ENCODE data around the gene UCN.
A peak's percentile ranks its signal among the peaks of the same experiment; 100 is the strongest.
"Not testable (repeated sequence)": the region's sequence is repeated elsewhere in the genome, so short reads cannot be mapped to it uniquely, and the experiment has no call there.

UCN gene

GRCh38 chr2:27272537-27273522 lies 35.4 kb downstream of the UCN start:
- not testable (repeated sequence) for H3K4me1 ChIP-seq (ENCODE audit: control insufficient read depth in 5 of 5, insufficient read depth in 5 of 5, low read length in 5 of 5); H3K36me3 ChIP-seq (ENCODE audit: control insufficient read depth in 5 of 5, insufficient read depth in 5 of 5, low read length in 5 of 5)

GRCh38 chr2:27271631-27272340 lies 36.5 kb downstream of the UCN start:
- no peak overlapping the region for H3K4me3 ChIP-seq (ENCODE audit: low read depth in 1 of 5, low read length in 5 of 5)
- H3K9ac ChIP-seq (ENCODE audit: low read length in 5 of 5): no peak overlapping the region
- H3K4me1 ChIP-seq (ENCODE audit: control insufficient read depth in 5 of 5, insufficient read depth in 5 of 5, low read length in 5 of 5): no peaks in the 10 kb centered on the region
- H3K27me3 ChIP-seq (ENCODE audit: control insufficient read depth in 5 of 5, insufficient read depth in 4 of 5, low read length in 5 of 5): peaks cover 5 to 22% (median 11%) of the 10 kb centered on the region in 5 donors
- no peak overlapping the region for H3K27ac ChIP-seq (ENCODE audit: low read depth, low read length)
- H3K9me3 ChIP-seq (ENCODE audit: control insufficient read depth in 5 of 5, low read length in 5 of 5): no peaks in the 10 kb centered on the region
- H3K36me3 ChIP-seq (ENCODE audit: control insufficient read depth in 5 of 5, insufficient read depth in 5 of 5, low read length in 5 of 5): no peaks in the 10 kb centered on the region

More at GRCh38 chr2:27272537-27273522, 35.4 kb downstream of the UCN start:
- not testable (repeated sequence) for H3K9ac ChIP-seq (ENCODE audit: low read length in 5 of 5); H3K4me3 ChIP-seq (ENCODE audit: low read depth in 1 of 5, low read length in 5 of 5); H3K27ac ChIP-seq (ENCODE audit: low read depth, low read length); H3K9me3 ChIP-seq (ENCODE audit: control insufficient read depth in 5 of 5, low read length in 5 of 5)
- peaks cover 5 to 20% (median 11%) of the 10 kb centered on the region in 5 donors for H3K27me3 ChIP-seq (ENCODE audit: control insufficient read depth in 5 of 5, insufficient read depth in 4 of 5, low read length in 5 of 5)

- no peak overlapping the region for H3K9ac ChIP-seq (ENCODE audit: low read length in 5 of 5)
- H3K36me3 ChIP-seq (ENCODE audit: control insufficient read depth in 5 of 5, insufficient read depth in 5 of 5, low read length in 5 of 5): no peaks in the 10 kb centered on the region
- H3K27ac ChIP-seq (ENCODE audit: low read depth, low read length): no peak overlapping the region
- H3K9me3 ChIP-seq (ENCODE audit: control insufficient read depth in 5 of 5, low read length in 5 of 5): no peaks in the 10 kb centered on the region
- H3K4me1 ChIP-seq (ENCODE audit: control insufficient read depth in 5 of 5, insufficient read depth in 5 of 5, low read length in 5 of 5): no peaks in the 10 kb centered on the region
- peaks cover 6 to 18% (median 12%) of the 10 kb centered on the region in 5 donors for H3K27me3 ChIP-seq (ENCODE audit: control insufficient read depth in 5 of 5, insufficient read depth in 4 of 5, low read length in 5 of 5)
- no peak overlapping the region for H3K4me3 ChIP-seq (ENCODE audit: low read depth in 1 of 5, low read length in 5 of 5)
These were observed 37.6 kb downstream of the UCN start for GRCh38 chr2:27270670-27271069.

GRCh38 chr2:27270131-27270530 lies 38.1 kb downstream of the UCN start:
- H3K27ac ChIP-seq (ENCODE audit: low read depth, low read length): no peak overlapping the region
- no peaks in the 10 kb centered on the region for H3K9me3 ChIP-seq (ENCODE audit: control insufficient read depth in 5 of 5, low read length in 5 of 5)
- peaks cover 0 to 4% (median 2%) of the 10 kb centered on the region in 5 donors for H3K4me1 ChIP-seq (ENCODE audit: control insufficient read depth in 5 of 5, insufficient read depth in 5 of 5, low read length in 5 of 5)
- no peak overlapping the region for H3K9ac ChIP-seq (ENCODE audit: low read length in 5 of 5)
- H3K4me3 ChIP-seq (ENCODE audit: low read depth in 1 of 5, low read length in 5 of 5): no peak overlapping the region
- H3K27me3 ChIP-seq (ENCODE audit: control insufficient read depth in 5 of 5, insufficient read depth in 4 of 5, low read length in 5 of 5): peaks cover 9 to 18% (median 12%) of the 10 kb centered on the region in 5 donors
- no peaks in the 10 kb centered on the region for H3K36me3 ChIP-seq (ENCODE audit: control insufficient read depth in 5 of 5, insufficient read depth in 5 of 5, low read length in 5 of 5)

- H3K9ac ChIP-seq (ENCODE audit: low read length in 5 of 5); H3K4me3 ChIP-seq (ENCODE audit: low read depth in 1 of 5, low read length in 5 of 5); H3K36me3 ChIP-seq (ENCODE audit: control insufficient read depth in 5 of 5, insufficient read depth in 5 of 5, low read length in 5 of 5); H3K9me3 ChIP-seq (ENCODE audit: control insufficient read depth in 5 of 5, low read length in 5 of 5); H3K27ac ChIP-seq (ENCODE audit: low read depth, low read length): not testable (repeated sequence)
- H3K27me3 ChIP-seq (ENCODE audit: control insufficient read depth in 5 of 5, insufficient read depth in 4 of 5, low read length in 5 of 5): peaks cover 24 to 32% (median 26%) of the 10 kb centered on the region in 5 donors
- peaks cover 0 to 22% (median 20%) of the 10 kb centered on the region in 5 donors for H3K4me1 ChIP-seq (ENCODE audit: control insufficient read depth in 5 of 5, insufficient read depth in 5 of 5, low read length in 5 of 5)
These were observed 39.9 kb downstream of the UCN start for GRCh38 chr2:27268296-27268695.

- no peaks in the 10 kb centered on the region for H3K36me3 ChIP-seq (ENCODE audit: control insufficient read depth in 5 of 5, insufficient read depth in 5 of 5, low read length in 5 of 5)
- no peak overlapping the region for H3K9ac ChIP-seq (ENCODE audit: low read length in 5 of 5)
- peaks cover 0 to 37% (median 31%) of the 10 kb centered on the region in 5 donors for H3K4me1 ChIP-seq (ENCODE audit: control insufficient read depth in 5 of 5, insufficient read depth in 5 of 5, low read length in 5 of 5)
- peaks cover 34 to 54% (median 48%) of the 10 kb centered on the region in 5 donors for H3K27me3 ChIP-seq (ENCODE audit: control insufficient read depth in 5 of 5, insufficient read depth in 4 of 5, low read length in 5 of 5)
- no peak overlapping the region for H3K27ac ChIP-seq (ENCODE audit: low read depth, low read length)
- peak overlapping the region in 1 of 5 donors; percentile 51 for H3K4me3 ChIP-seq (ENCODE audit: low read depth in 1 of 5, low read length in 5 of 5)
- H3K9me3 ChIP-seq (ENCODE audit: control insufficient read depth in 5 of 5, low read length in 5 of 5): no peaks in the 10 kb centered on the region
These were observed 42.7 kb downstream of the UCN start for GRCh38 chr2:27265536-27265870.

GRCh38 chr2:27264753-27265535 lies 43.3 kb downstream of the UCN start:
- H3K36me3 ChIP-seq (ENCODE audit: control insufficient read depth in 5 of 5, insufficient read depth in 5 of 5, low read length in 5 of 5): no peaks in the 10 kb centered on the region
- peaks cover 32 to 60% (median 54%) of the 10 kb centered on the region in 5 donors for H3K27me3 ChIP-seq (ENCODE audit: control insufficient read depth in 5 of 5, insufficient read depth in 4 of 5, low read length in 5 of 5)
- peak overlapping the region in 4 of 5 donors; percentile 31 to 66 (median 46) for H3K4me3 ChIP-seq (ENCODE audit: low read depth in 1 of 5, low read length in 5 of 5)
- peaks cover 0 to 37% (median 31%) of the 10 kb centered on the region in 5 donors for H3K4me1 ChIP-seq (ENCODE audit: control insufficient read depth in 5 of 5, insufficient read depth in 5 of 5, low read length in 5 of 5)
- no peaks in the 10 kb centered on the region for H3K9me3 ChIP-seq (ENCODE audit: control insufficient read depth in 5 of 5, low read length in 5 of 5)
- no peak overlapping the region for H3K27ac ChIP-seq (ENCODE audit: low read depth, low read length)
- no peak overlapping the region for H3K9ac ChIP-seq (ENCODE audit: low read length in 5 of 5)

GRCh38 chr2:27264253-27264752 lies 43.9 kb downstream of the UCN start:
- Histone ChIP-seq H3K27me3 (ENCODE audit: control insufficient read depth in 5 of 5, insufficient read depth in 4 of 5, low read length in 5 of 5) (peaks cover 32 to 63% (median 58%) of the 10 kb centered on the region in 5 donors), H3K9me3 (ENCODE audit: control insufficient read depth in 5 of 5, low read length in 5 of 5) (no peaks in the 10 kb centered on the region), H3K4me1 (ENCODE audit: control insufficient read depth in 5 of 5, insufficient read depth in 5 of 5, low read length in 5 of 5) (peaks cover 0 to 37% (median 31%) of the 10 kb centered on the region in 5 donors), H3K36me3 (ENCODE audit: control insufficient read depth in 5 of 5, insufficient read depth in 5 of 5, low read length in 5 of 5) (no peaks in the 10 kb centered on the region), H3K27ac (ENCODE audit: low read depth, low read length) (no peak overlapping the region), H3K9ac (ENCODE audit: low read length in 5 of 5) (no peak overlapping the region), H3K4me3 (ENCODE audit: low read depth in 1 of 5, low read length in 5 of 5) (peak overlapping the region; percentile 19 to 66 (median 42))

All from subcutaneous abdominal adipose tissue (tissue), 5 donors.